Activated CD4-positive, alpha-beta T cell treated with anti-CD3 and anti-CD28 coated beads, Interleukin-2, amount 50 U/mL, for 16 hours (primary cell): ENCODE data around the gene GLDN.

Source experiments
- DNase-seq: peaks from one replicate; pipeline ENCODE4 v3.0.0-alpha.2; 2020

Gene GLDN

GRCh38 chr15:51341366-51342226 is at the start of gene GLDN:
Gene GLDN, plus strand, starts transcription at chr15:51341655. Its CDS starts 30 bp downstream, at chr15:51341685.
- DNase-seq = no peak

- DNase-seq = no peak
Measured at GRCh38 chr15:51298620-51299019, 42.8 kb upstream of the GLDN start.

- DNase-seq = no peak
Measured at GRCh38 chr15:51299187-51300015, 42.1 kb upstream of the GLDN start.

DNA sequence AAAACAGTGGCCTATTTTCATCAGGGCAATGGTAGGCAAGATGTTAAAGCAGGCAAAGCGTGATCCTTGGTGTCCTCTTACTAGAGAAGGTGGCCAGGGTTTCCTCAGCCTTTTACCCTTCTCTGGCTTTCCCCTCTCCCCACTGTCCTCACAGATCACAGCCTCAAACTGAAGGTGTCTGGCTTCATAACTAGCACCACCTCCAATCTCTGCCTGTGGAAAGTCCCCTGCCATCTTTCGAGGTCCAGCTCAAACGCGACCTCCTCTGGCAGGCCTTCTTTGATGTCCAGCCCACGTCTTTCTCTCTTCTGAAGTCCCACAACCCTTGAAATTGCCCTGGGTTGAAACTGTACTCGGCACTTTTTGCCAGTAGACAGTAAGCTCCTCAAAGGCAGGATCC is 39.0 kb upstream of the GLDN start:
- no peak for DNase-seq

- DNase-seq = no peak
Measured at GRCh38 chr15:51303462-51303980, 37.9 kb upstream of the GLDN start.

GRCh38 chr15:51307325-51307724 is 34.1 kb upstream of the GLDN start:
- DNase-seq = no peak

DNA sequence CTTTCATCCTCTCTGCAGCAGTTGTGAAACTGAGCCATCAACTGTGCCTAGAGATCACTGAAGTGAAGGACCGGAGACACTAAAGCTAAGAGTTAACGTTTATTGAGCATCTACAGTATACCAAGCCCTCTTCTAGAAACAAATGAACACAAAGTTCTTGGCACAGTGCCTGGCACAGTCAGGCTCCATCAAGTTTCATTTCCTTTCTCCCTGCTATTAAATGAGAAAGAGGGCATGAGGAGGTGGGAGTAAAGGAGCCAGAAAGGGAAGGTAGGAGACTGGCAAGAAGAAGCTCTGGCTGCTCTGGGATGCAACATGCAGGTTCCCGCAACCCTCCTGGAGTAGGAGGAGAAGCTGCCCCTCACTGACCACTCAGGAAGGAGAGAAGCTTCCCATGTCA is 33.6 kb upstream of the GLDN start:
- DNase-seq = no peak

GRCh38 chr15:51310064-51310463 is 31.4 kb upstream of the GLDN start:
- no peak for DNase-seq

GRCh38 chr15:51311510-51311909 is 29.9 kb upstream of the GLDN start:
- no peak for DNase-seq

- DNase-seq = no peak
Measured at GRCh38 chr15:51312166-51313073, 29.0 kb upstream of the GLDN start.

- DNase-seq = no peak
Measured at GRCh38 chr15:51313074-51313393, 28.4 kb upstream of the GLDN start.

GRCh38 chr15:51313644-51314280 is 27.7 kb upstream of the GLDN start:
- no peak for DNase-seq

DNA sequence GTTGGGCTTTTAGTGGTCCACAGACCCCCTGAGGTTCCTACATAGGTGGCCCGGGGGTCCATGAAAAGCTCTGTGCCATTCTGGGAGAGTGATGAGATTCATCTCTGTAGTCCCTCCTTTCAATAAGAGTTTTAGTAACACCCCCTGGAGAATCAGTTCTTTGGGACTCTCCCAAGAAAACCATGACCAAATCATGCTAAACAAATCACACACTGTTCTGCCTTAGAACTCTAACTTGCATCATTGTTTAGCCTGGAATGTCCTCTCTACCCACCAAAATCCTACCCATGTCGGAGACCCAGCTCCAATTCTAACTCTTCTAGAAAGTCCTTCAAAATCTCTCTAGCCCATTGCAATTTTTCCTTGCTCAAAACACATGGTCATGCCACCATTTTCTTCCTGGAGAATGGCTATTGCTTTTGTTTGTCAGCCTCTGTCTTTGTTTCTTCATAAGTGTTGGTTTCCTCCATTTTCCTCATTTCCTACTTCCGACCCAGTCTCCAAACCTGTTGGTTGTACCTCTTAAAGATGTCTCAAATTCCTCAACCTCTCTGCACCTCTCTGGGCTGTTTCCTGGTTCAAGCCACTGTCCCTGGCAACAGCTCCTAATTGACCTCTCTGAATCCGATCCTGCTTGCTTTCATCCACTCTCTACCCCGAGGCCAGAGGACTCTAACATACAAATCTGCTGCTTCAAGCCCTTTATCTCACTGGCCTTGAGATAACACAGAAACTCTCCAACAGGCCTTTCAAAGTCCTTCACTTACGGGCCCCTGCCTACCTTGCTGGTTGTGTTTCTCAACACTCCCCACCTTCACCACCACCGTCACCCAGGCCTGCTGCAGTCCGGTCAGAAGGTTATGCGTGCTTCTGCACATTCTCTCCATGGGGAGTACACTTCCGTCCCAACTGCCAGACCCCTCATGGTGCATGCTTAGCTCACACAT is 26.8 kb upstream of the GLDN start:
- no peak for DNase-seq

- DNase-seq = no peak
Measured at GRCh38 chr15:51315726-51316125, 25.7 kb upstream of the GLDN start.

GRCh38 chr15:51316636-51317035 is 24.8 kb upstream of the GLDN start:
- DNase-seq = no peak

- no peak for DNase-seq
Measured at GRCh38 chr15:51318382-51319150, 22.9 kb upstream of the GLDN start.

DNA sequence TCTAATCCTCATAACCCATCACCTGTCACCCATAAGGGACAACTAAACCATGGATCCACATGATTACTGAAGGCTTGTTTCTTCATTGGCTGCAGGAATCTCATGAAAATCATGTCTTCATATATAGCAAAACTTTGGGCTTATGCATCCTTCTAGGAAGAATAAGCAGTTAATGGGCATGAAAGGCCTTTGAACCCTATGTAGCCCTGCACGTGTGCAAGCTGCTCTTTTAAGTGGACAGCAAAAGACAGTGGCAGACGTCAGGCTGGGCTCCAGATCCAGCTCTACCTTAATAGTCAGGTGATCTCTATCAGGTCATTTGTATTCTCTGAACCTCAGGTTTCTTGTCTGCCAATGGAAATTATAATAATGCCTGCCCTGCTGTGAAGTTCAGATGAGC is 21.9 kb upstream of the GLDN start:
- DNase-seq = no peak

GRCh38 chr15:51320843-51321242 is 20.6 kb upstream of the GLDN start:
- no peak for DNase-seq

GRCh38 chr15:51321316-51321715 is 20.1 kb upstream of the GLDN start:
- DNase-seq = no peak

- DNase-seq = no peak
Measured at GRCh38 chr15:51322621-51323296, 18.7 kb upstream of the GLDN start.
